HCT116 (cell line): ENCODE measurements around the gene ZNF692. TPM values are rescaled to one million over a fixed set of nuclear protein-coding genes. Genes with fewer than 3 reads are reported as not detected.

Experiments
- ATAC-seq: fragments of 200-7000 bp; cut with Tn5 transposase; 2 replicates; pipeline ENCODE4 v1.9.1; 2020; ENCODE audit warnings: mild to moderate bottlenecking, moderate library complexity
- BruUV-seq: library from RNA; stranded (reverse); fragments of 400-500 nt; replicated peaks from 2 replicates; lab custom pipeline; 2021; lab: Mats Ljungman, UMichigan
- CTCF ChIA-PET: fragments of 300-600 bp; sonication (Branson Sonifier 250); formaldehyde crosslinking; loops from one replicate; lab custom pipeline; 2021; ENCODE audit warnings: antibody characterized with exemption; lab: Charles Lee
- POLR2A ChIA-PET: fragments of 300-600, 350-600 bp; sonication (Branson Sonifier 250); formaldehyde crosslinking; loops from one replicate; lab custom pipeline; 2021; ENCODE audit warnings: antibody characterized with exemption; lab: Charles Lee
- RAD21 ChIA-PET, 2 experiments: fragments of 300-600 bp; sonication (Branson Sonifier 250); formaldehyde crosslinking; loops; one replicate each; lab custom pipeline; 2023; ENCODE audit warnings: low total read pairs in 2 of 2; ENCODE audit not compliant: uncharacterized antibody in 2 of 2, unreplicated experiment in 2 of 2, low non-redundant PET in 1 of 2; lab: Charles Lee
- DNase-seq: peaks from one replicate; pipeline ENCODE4 v3.0.0-alpha.2; 2010; ENCODE audit warnings: low read depth, low spot score
- H2AFZ ChIP-seq: fragments of 200-600 bp; shearing (Covaris generic), sonication (generic); 2 replicates; pipeline ENCODE4 v1.6.1; 2017; ENCODE audit warnings: low read depth, mixed run types, mixed read lengths, antibody characterized with exemption, low read length; ENCODE audit not compliant: poor library complexity, severe bottlenecking
- H3K27ac ChIP-seq: 2 replicates; pipeline ENCODE4 v1.5.1; 2012; ENCODE audit warnings: low read depth, low read length
- H3K27me3 ChIP-seq: fragments of 200-600 bp; sonication (generic); 2 replicates; pipeline ENCODE4 v1.6.1; 2016; ENCODE audit warnings: mixed run types, low read length, mixed read lengths; ENCODE audit not compliant: insufficient read depth
- H3K36me3 ChIP-seq, 2 experiments: fragments of 200-500 bp in 1 of 2; fragments of 200-600 bp in 1 of 2; sonication (Bioruptor generic) in 1 of 2; sonication (generic) in 1 of 2; 2 replicates each; pipeline versions ENCODE4 v1.5.1 to v1.6.1; 2014 to 2016; ENCODE audit warnings: low read length in 2 of 2, inconsistent platforms in 1 of 2, mixed read lengths in 1 of 2, mixed run types in 1 of 2; ENCODE audit not compliant: insufficient read depth in 2 of 2, control insufficient read depth in 1 of 2
- H3K4me1 ChIP-seq, 2 experiments: fragments of 200-600 bp in 1 of 2; sonication (generic) in 1 of 2; 2 replicates each; pipeline versions ENCODE4 v1.5.1 to v1.6.1; 2012 to 2017; ENCODE audit warnings: low read length in 2 of 2, inconsistent platforms in 1 of 2, mild to moderate bottlenecking in 1 of 2, mixed read lengths in 1 of 2, mixed run types in 1 of 2, moderate library complexity in 1 of 2; ENCODE audit not compliant: insufficient read depth in 2 of 2, control insufficient read depth in 1 of 2
- H3K4me2 ChIP-seq: fragments of 200-600 bp; sonication (generic); 2 replicates; pipeline ENCODE4 v1.6.1; 2017; ENCODE audit warnings: mixed run types, low read length, mixed read lengths
- H3K4me3 ChIP-seq, 2 experiments: fragments of 200-600 bp in 1 of 2; sonication (generic) in 1 of 2; replicated peaks in 1 of 2; 2 replicates each; pipeline ENCODE4 v1.5.1; 2011 to 2016; ENCODE audit warnings: low read length in 2 of 2, control low read depth in 1 of 2, low read depth in 1 of 2, mild to moderate bottlenecking in 1 of 2, mixed read lengths in 1 of 2, mixed run types in 1 of 2
- H3K79me2 ChIP-seq: fragments of 200-600 bp; sonication (generic); 2 replicates; pipeline ENCODE4 v1.6.1; 2017; ENCODE audit warnings: mild to moderate bottlenecking, mixed run types, low read length, moderate library complexity, mixed read lengths; ENCODE audit not compliant: insufficient read depth
- H3K9ac ChIP-seq: fragments of 200-600 bp; sonication (generic); 2 replicates; pipeline ENCODE4 v1.6.1; 2016; ENCODE audit warnings: low read length, mixed read lengths
- H3K9me2 ChIP-seq: fragments of 200-600 bp; sonication (generic), shearing (Covaris generic); 2 replicates; pipeline ENCODE4 v1.6.1; 2017; ENCODE audit warnings: mixed run types, mild to moderate bottlenecking, moderate library complexity; ENCODE audit not compliant: insufficient read depth
- H3K9me3 ChIP-seq, 2 experiments: fragments of 200-500 bp in 1 of 2; fragments of 200-600 bp in 1 of 2; sonication (Bioruptor generic) in 1 of 2; sonication (generic) in 1 of 2; 2 replicates each; pipeline ENCODE4 v1.6.1; 2014 to 2017; ENCODE audit warnings: low read length in 2 of 2, mixed read lengths in 2 of 2, inconsistent platforms in 1 of 2, low read depth in 1 of 2, mild to moderate bottlenecking in 1 of 2, mixed run types in 1 of 2, moderate library complexity in 1 of 2; ENCODE audit not compliant: control insufficient read depth in 1 of 2, insufficient read depth in 1 of 2
- H4K20me1 ChIP-seq: fragments of 200-600 bp; sonication (generic), shearing (Covaris generic); 2 replicates; pipeline ENCODE4 v1.6.1; 2017; ENCODE audit warnings: mixed run types, mild to moderate bottlenecking, moderate library complexity; ENCODE audit not compliant: insufficient read depth
- CBX3 ChIP-seq: IDR thresholded peaks from 2 replicates; pipeline ENCODE4 v1.6.1; 2012; ENCODE audit warnings: low read depth
- CEBPB ChIP-seq: IDR thresholded peaks from 2 replicates; pipeline ENCODE4 v1.6.1; 2012; ENCODE audit warnings: low read depth
- EGR1 ChIP-seq: IDR thresholded peaks from 2 replicates; pipeline ENCODE4 v1.6.1; 2012; ENCODE audit warnings: low read depth
- ELF1 ChIP-seq: IDR thresholded peaks from 2 replicates; pipeline ENCODE4 v1.6.1; 2012; ENCODE audit warnings: low read depth, borderline replicate concordance
- EZH2 ChIP-seq: fragments of 200-600 bp; sonication (generic); IDR thresholded peaks from 2 replicates; pipeline ENCODE4 v1.6.1; 2017; ENCODE audit warnings: antibody characterized with exemption, mixed run types
- EZH2phosphoT487 ChIP-seq: fragments of 200-600 bp; IDR thresholded peaks from 2 replicates; pipeline ENCODE4 v1.6.1; 2018; ENCODE audit warnings: antibody characterized with exemption, borderline replicate concordance
- JUND ChIP-seq: IDR thresholded peaks from 2 replicates; pipeline ENCODE4 v1.6.1; 2012
- POLR2A ChIP-seq: IDR thresholded peaks from 2 replicates; pipeline ENCODE4 v1.7.0; 2011; ENCODE audit warnings: borderline replicate concordance; ENCODE audit not compliant: insufficient read depth, insufficient read length; ENCODE audit errors: extremely low read depth
- RAD21 ChIP-seq: IDR thresholded peaks from 2 replicates; pipeline ENCODE4 v1.6.1; 2012; ENCODE audit warnings: low read depth, mild to moderate bottlenecking
- SP1 ChIP-seq: IDR thresholded peaks from 2 replicates; pipeline ENCODE4 v1.6.1; 2012; ENCODE audit warnings: low read depth
- SRF ChIP-seq: IDR thresholded peaks from 2 replicates; pipeline ENCODE4 v1.6.1; 2012; ENCODE audit warnings: low read depth
- TCF7L2 ChIP-seq: IDR thresholded peaks from 2 replicates; pipeline ENCODE4 v1.7.0; 2011; ENCODE audit warnings: borderline replicate concordance, inconsistent platforms; ENCODE audit not compliant: insufficient read depth, insufficient read length; ENCODE audit errors: extremely low read depth
- YY1 ChIP-seq: IDR thresholded peaks from 2 replicates; pipeline ENCODE4 v1.6.1; 2011; ENCODE audit warnings: low read length, low read depth, moderate library complexity, mild to moderate bottlenecking; ENCODE audit not compliant: insufficient replicate concordance; ENCODE audit errors: extremely low read depth
- ZFX ChIP-seq: fragments of 450-650 bp; IDR thresholded peaks from 2 replicates; pipeline ENCODE4 v1.6.1; 2017
- ZNF274 ChIP-seq: fragments of 200-500 bp; sonication (Bioruptor generic); IDR thresholded peaks from 2 replicates; pipeline ENCODE4 v1.6.1; 2014; ENCODE audit warnings: mild to moderate bottlenecking, low read depth, low read length, inconsistent platforms
- intact Hi-C: fragments of 100-400 bp; cut with micrococcal nuclease; formaldehyde crosslinking; loops from 2 replicates; pipeline ENCODE4 v1.10.0; 2022
- total RNA-seq: library from RNA; stranded (reverse); gene quantifications from one replicate; pipeline ENCODE4 v1.2.1, GENCODE V29; 2021; ENCODE audit not compliant: unreplicated experiment
- TF ChIP-seq, protein P1 (sequence below), 3 experiments: fragments of 200-600 bp in 1 of 3; sonication (generic) in 1 of 3; IDR thresholded peaks in 2 of 3; conservative IDR thresholded peaks in 1 of 3; 2 replicates each; pipeline ENCODE4 v1.5.1; 2012 to 2017; ENCODE audit warnings: low read depth in 2 of 3, low read length in 2 of 3, antibody characterized with exemption in 1 of 3, borderline replicate concordance in 1 of 3, control low read depth in 1 of 3, mild to moderate bottlenecking in 1 of 3, mixed read lengths in 1 of 3, mixed run types in 1 of 3, moderate library complexity in 1 of 3; ENCODE audit not compliant: insufficient read depth in 1 of 3
- TF ChIP-seq, protein P2 (sequence below): IDR thresholded peaks from 2 replicates; pipeline ENCODE4 v1.6.1; 2012; ENCODE audit warnings: low read depth
- TF ChIP-seq, protein P3 (sequence below): IDR thresholded peaks from 2 replicates; pipeline ENCODE4 v1.6.1; 2012
- TF ChIP-seq, protein P4 (sequence below): IDR thresholded peaks from 2 replicates; pipeline ENCODE4 v1.6.1; 2012

Gene ZNF692
- total RNA-seq, 1 experiment from 2014 or later = 76.2 TPM

DNA sequence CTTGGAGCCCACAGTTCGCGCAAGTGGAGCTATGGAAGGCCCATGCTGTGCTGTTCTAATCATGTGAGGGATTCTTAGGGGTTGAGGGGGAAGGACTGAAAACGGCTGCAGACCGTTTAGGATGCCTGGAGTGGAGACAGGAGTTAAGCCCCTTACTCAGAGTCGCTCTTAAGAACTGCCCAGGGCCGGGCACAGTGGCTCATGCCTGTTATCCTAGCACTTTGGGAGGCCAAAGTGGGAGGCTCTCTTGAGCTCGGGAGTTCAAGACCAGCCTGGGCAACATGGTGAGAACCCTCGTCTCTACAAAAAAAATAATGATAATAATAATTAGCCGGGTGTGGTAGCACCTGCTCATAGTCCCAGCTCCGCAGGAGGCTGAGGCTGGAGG, 19.7 kb downstream of the ZNF692 start:
- no peaks in the 10 kb centered on the region for H4K20me1 ChIP-seq
- BruUV-seq = no TSS peak
- ATAC-seq = no peak

More for the DNA sequence above, 19.7 kb downstream of the ZNF692 start:
- H3K79me2 ChIP-seq = peaks cover 37% of the 10 kb centered on the region
- H3K9me3 ChIP-seq = no peaks in the 10 kb centered on the region
- peak overlapping the region; percentile 69 to 84 for H3K4me3 ChIP-seq
- H3K36me3 ChIP-seq = 0 out of 4 replicates have a peak, but pooled peaks cover 0 to under 1% of the 10 kb centered on the region in 2 experiments
- H3K9ac ChIP-seq = peak overlapping the region; percentile 88
- no peaks in the 10 kb centered on the region for H3K9me2 ChIP-seq
- H2AFZ ChIP-seq = no peak overlapping the region
- RAD21 ChIA-PET = no interaction called here
- POLR2A ChIA-PET = interaction anchor here (3.1 to 4.4 kb wide), 2 partner anchors 12 to 20 kb away, joined by 44 to 49 read pairs; partner anchors contain the start of genes SH3BP5L and ZNF692
- TF ChIP-seq ZNF274 (no peak), YY1 (no peak), CBX3 (no peak), RAD21 (no peak), SRF (no peak), ZFX (no peak), JUND (no peak), SP1 (no peak), POLR2A (no peak), EGR1 (no peak), EZH2 (no peak), ELF1 (no peak), TCF7L2 (no peak), CEBPB (no peak), EZH2phosphoT487 (no peak)
- TF ChIP-seq, protein P1, sequence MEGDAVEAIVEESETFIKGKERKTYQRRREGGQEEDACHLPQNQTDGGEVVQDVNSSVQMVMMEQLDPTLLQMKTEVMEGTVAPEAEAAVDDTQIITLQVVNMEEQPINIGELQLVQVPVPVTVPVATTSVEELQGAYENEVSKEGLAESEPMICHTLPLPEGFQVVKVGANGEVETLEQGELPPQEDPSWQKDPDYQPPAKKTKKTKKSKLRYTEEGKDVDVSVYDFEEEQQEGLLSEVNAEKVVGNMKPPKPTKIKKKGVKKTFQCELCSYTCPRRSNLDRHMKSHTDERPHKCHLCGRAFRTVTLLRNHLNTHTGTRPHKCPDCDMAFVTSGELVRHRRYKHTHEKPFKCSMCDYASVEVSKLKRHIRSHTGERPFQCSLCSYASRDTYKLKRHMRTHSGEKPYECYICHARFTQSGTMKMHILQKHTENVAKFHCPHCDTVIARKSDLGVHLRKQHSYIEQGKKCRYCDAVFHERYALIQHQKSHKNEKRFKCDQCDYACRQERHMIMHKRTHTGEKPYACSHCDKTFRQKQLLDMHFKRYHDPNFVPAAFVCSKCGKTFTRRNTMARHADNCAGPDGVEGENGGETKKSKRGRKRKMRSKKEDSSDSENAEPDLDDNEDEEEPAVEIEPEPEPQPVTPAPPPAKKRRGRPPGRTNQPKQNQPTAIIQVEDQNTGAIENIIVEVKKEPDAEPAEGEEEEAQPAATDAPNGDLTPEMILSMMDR (IDR thresholded peaks at IDR 0.05 in 2 of 3, conservative IDR thresholded peaks at IDR 0.05 in 1 of 3; ENCODE audit: borderline replicate concordance in 1 of 3, insufficient read depth in 1 of 3, low read depth in 2 of 3, low read length in 2 of 3) = no peak
- TF ChIP-seq, protein P2, sequence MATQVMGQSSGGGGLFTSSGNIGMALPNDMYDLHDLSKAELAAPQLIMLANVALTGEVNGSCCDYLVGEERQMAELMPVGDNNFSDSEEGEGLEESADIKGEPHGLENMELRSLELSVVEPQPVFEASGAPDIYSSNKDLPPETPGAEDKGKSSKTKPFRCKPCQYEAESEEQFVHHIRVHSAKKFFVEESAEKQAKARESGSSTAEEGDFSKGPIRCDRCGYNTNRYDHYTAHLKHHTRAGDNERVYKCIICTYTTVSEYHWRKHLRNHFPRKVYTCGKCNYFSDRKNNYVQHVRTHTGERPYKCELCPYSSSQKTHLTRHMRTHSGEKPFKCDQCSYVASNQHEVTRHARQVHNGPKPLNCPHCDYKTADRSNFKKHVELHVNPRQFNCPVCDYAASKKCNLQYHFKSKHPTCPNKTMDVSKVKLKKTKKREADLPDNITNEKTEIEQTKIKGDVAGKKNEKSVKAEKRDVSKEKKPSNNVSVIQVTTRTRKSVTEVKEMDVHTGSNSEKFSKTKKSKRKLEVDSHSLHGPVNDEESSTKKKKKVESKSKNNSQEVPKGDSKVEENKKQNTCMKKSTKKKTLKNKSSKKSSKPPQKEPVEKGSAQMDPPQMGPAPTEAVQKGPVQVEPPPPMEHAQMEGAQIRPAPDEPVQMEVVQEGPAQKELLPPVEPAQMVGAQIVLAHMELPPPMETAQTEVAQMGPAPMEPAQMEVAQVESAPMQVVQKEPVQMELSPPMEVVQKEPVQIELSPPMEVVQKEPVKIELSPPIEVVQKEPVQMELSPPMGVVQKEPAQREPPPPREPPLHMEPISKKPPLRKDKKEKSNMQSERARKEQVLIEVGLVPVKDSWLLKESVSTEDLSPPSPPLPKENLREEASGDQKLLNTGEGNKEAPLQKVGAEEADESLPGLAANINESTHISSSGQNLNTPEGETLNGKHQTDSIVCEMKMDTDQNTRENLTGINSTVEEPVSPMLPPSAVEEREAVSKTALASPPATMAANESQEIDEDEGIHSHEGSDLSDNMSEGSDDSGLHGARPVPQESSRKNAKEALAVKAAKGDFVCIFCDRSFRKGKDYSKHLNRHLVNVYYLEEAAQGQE = no peak
- TF ChIP-seq, protein P3, sequence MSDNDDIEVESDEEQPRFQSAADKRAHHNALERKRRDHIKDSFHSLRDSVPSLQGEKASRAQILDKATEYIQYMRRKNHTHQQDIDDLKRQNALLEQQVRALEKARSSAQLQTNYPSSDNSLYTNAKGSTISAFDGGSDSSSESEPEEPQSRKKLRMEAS = no peak
- TF ChIP-seq, protein P4, sequence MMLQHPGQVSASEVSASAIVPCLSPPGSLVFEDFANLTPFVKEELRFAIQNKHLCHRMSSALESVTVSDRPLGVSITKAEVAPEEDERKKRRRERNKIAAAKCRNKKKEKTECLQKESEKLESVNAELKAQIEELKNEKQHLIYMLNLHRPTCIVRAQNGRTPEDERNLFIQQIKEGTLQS = no peak
- intact Hi-C loops = no loop called here
- peak overlapping the region; percentile 97 for H3K27ac ChIP-seq
- peaks cover 5 to 24% of the 10 kb centered on the region in 2 experiments; a peak in 3 of 4 replicates for H3K4me1 ChIP-seq
- no peaks in the 10 kb centered on the region for H3K27me3 ChIP-seq
- CTCF ChIA-PET = interaction anchor here (2.3 to 2.9 kb wide), 2 partner anchors 19 to 34 kb away, joined by 6 to 24 read pairs; partner anchors contain the start of gene ZNF692
- peak overlapping the region; percentile 84 for H3K4me2 ChIP-seq
- DNase-seq = no peak
